ENCODE measurements around the gene DUSP22.

The DUSP22 gene

GRCh38 chr6:392441-393390, 100.4 kb downstream of the DUSP22 start:
- DNase-seq (ENCODE audit: low read depth in 1 of 2, low spot score in 1 of 2) = no peak

- no peak for DNase-seq (ENCODE audit: low read depth in 1 of 2, low spot score in 1 of 2)
Measured at GRCh38 chr6:393391-394221, 101.3 kb downstream of the DUSP22 start.

GRCh38 chr6:394641-395289, 102.5 kb downstream of the DUSP22 start:
- DNase-seq (ENCODE audit: low read depth in 1 of 2, low spot score in 1 of 2) = no peak

GRCh38 chr6:395432-396125, 103.3 kb downstream of the DUSP22 start:
- DNase-seq (ENCODE audit: low read depth in 1 of 2, low spot score in 1 of 2) = no peak

- DNase-seq (ENCODE audit: low read depth in 1 of 2, low spot score in 1 of 2) = no peak
Measured at GRCh38 chr6:396126-396520, 103.8 kb downstream of the DUSP22 start.

- DNase-seq (ENCODE audit: low read depth in 1 of 2, low spot score in 1 of 2) = no peak
Measured at GRCh38 chr6:397056-397455, 104.8 kb downstream of the DUSP22 start.

GRCh38 chr6:397604-398003, 105.3 kb downstream of the DUSP22 start:
- no peak for DNase-seq (ENCODE audit: low read depth in 1 of 2, low spot score in 1 of 2)

GRCh38 chr6:398065-398464, 105.8 kb downstream of the DUSP22 start:
- no peak for DNase-seq (ENCODE audit: low read depth in 1 of 2, low spot score in 1 of 2)

GRCh38 chr6:398558-399078, 106.3 kb downstream of the DUSP22 start:
- DNase-seq (ENCODE audit: low read depth in 1 of 2, low spot score in 1 of 2) = no peak

- no peak for DNase-seq (ENCODE audit: low read depth in 1 of 2, low spot score in 1 of 2)
Measured at GRCh38 chr6:399785-400534, 107.7 kb downstream of the DUSP22 start.

- no peak for DNase-seq (ENCODE audit: low read depth in 1 of 2, low spot score in 1 of 2)
Measured at GRCh38 chr6:400815-401214, 108.5 kb downstream of the DUSP22 start.
